ENCODE data around the gene SORCS2. TPM values are rescaled to one million over a fixed set of nuclear protein-coding genes. Genes with fewer than 3 reads are reported as not detected.

Gene SORCS2
- total and polyA plus RNA-seq, 2 of the 4 experiments (the other 2 are of a cell fraction) = 0.36 to 0.62 TPM

GRCh38 chr4:7418131-7418943 is 226.0 kb downstream of the SORCS2 start:
- no TSS peak for BruUV-seq (replicated peaks)
- no peak overlapping the region for H2BK15ac ChIP-seq (ENCODE audit: low read depth, low read length)
- TF ChIP-seq MAZ (IDR thresholded peaks at IDR 0.05; ENCODE audit: borderline replicate concordance, low read depth, low read length) (no peak), SMC3 (IDR thresholded peaks at IDR 0.05; ENCODE audit: low read depth, low read length) (no peak), MXI1 (IDR thresholded peaks at IDR 0.05; ENCODE audit: borderline replicate concordance, low read depth, low read length) (no peak), MAFK (IDR thresholded peaks at IDR 0.05; ENCODE audit: low read depth, low read length) (no peak), RCOR1 (IDR thresholded peaks at IDR 0.05; ENCODE audit: insufficient replicate concordance, low read length) (no peak), USF2 (IDR thresholded peaks at IDR 0.05; ENCODE audit: low read depth, low read length) (no peak), BHLHE40 (IDR thresholded peaks at IDR 0.05; ENCODE audit: low read depth, low read length) (no peak), FOS (IDR thresholded peaks at IDR 0.05; ENCODE audit: low read depth, low read length) (no peak), POLR2A (IDR thresholded peaks at IDR 0.05; ENCODE audit: low read depth, low read length) (no peak), RFX5 (IDR thresholded peaks at IDR 0.05; ENCODE audit: low read depth, low read length) (no peak), RAD21 (IDR thresholded peaks at IDR 0.05; ENCODE audit: low read length) (no peak), NFE2L2 (IDR thresholded peaks at IDR 0.05; ENCODE audit: low read depth, low read length) (no peak), CEBPB (IDR thresholded peaks at IDR 0.05; ENCODE audit: low read depth, low read length) (no peak)
- TF ChIP-seq, protein P1, sequence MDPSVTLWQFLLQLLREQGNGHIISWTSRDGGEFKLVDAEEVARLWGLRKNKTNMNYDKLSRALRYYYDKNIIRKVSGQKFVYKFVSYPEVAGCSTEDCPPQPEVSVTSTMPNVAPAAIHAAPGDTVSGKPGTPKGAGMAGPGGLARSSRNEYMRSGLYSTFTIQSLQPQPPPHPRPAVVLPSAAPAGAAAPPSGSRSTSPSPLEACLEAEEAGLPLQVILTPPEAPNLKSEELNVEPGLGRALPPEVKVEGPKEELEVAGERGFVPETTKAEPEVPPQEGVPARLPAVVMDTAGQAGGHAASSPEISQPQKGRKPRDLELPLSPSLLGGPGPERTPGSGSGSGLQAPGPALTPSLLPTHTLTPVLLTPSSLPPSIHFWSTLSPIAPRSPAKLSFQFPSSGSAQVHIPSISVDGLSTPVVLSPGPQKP (IDR thresholded peaks at IDR 0.05; ENCODE audit: borderline replicate concordance, low read depth, low read length) = no peak
- TF ChIP-seq, protein P2, sequence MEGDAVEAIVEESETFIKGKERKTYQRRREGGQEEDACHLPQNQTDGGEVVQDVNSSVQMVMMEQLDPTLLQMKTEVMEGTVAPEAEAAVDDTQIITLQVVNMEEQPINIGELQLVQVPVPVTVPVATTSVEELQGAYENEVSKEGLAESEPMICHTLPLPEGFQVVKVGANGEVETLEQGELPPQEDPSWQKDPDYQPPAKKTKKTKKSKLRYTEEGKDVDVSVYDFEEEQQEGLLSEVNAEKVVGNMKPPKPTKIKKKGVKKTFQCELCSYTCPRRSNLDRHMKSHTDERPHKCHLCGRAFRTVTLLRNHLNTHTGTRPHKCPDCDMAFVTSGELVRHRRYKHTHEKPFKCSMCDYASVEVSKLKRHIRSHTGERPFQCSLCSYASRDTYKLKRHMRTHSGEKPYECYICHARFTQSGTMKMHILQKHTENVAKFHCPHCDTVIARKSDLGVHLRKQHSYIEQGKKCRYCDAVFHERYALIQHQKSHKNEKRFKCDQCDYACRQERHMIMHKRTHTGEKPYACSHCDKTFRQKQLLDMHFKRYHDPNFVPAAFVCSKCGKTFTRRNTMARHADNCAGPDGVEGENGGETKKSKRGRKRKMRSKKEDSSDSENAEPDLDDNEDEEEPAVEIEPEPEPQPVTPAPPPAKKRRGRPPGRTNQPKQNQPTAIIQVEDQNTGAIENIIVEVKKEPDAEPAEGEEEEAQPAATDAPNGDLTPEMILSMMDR (conservative IDR thresholded peaks at IDR 0.05; ENCODE audit: low read depth, low read length) = no peak

More at GRCh38 chr4:7418131-7418943, 226.0 kb downstream of the SORCS2 start:
- dilution Hi-C loops (cut with HindIII; ENCODE audit: low sequenced_read_pairs, unreplicated experiment) = no loop called here
- Histone ChIP-seq H4K20me1 (ENCODE audit: insufficient read depth, low read length) (no peaks in the 10 kb centered on the region), H2BK20ac (ENCODE audit: low read depth, low read length) (no peak overlapping the region), H3K27ac (ENCODE audit: insufficient read depth, low read length) (no peak overlapping the region), H3K9ac (ENCODE audit: low read depth, low read length) (no peak overlapping the region), H3K4me2 (ENCODE audit: low read depth, low read length) (no peak overlapping the region), H2AFZ (replicated peaks; ENCODE audit: low read length, poor library complexity) (no peak overlapping the region), H2AK5ac (ENCODE audit: low read depth, low read length) (no peak overlapping the region), H4K5ac (ENCODE audit: low read depth, low read length) (no peak overlapping the region), H3K79me1 (ENCODE audit: low read depth in 1 of 2, low read length in 2 of 2) (no peaks in the 10 kb centered on the region), H4K91ac (ENCODE audit: insufficient read depth, low read depth, low read length) (no peak overlapping the region), H3K56ac (ENCODE audit: extremely low read depth, insufficient read depth, low read length) (no peak overlapping the region), H3K36me3 (ENCODE audit: control insufficient read depth, insufficient read depth, low read length) (no peaks in the 10 kb centered on the region), H4K8ac (ENCODE audit: low read depth in 2 of 2, low read length in 2 of 2) (no peak overlapping the region), H2BK5ac (ENCODE audit: low read depth, low read length, poor library complexity, severe bottlenecking) (no peak overlapping the region), H3K27me3 (ENCODE audit: control insufficient read depth, insufficient read depth, low read length) (peaks cover 15% of the 10 kb centered on the region), H3K23ac (ENCODE audit: low read depth, low read length) (no peak overlapping the region), H3K4ac (ENCODE audit: low read depth, low read length) (no peak overlapping the region), H3K4me3 (ENCODE audit: insufficient read depth, low read depth, low read length) (no peak overlapping the region), H2AK9ac (replicated peaks; ENCODE audit: low read depth, low read length, poor library complexity) (no peak overlapping the region), H3K4me1 (ENCODE audit: control insufficient read depth, insufficient read depth, low read length) (no peaks in the 10 kb centered on the region), H3K18ac (ENCODE audit: low read depth, low read length) (no peak overlapping the region), H3K9me1 (ENCODE audit: insufficient read depth, low read length) (no peaks in the 10 kb centered on the region), H2BK120ac (ENCODE audit: low read depth, low read length) (no peak overlapping the region), H3K9me3 (ENCODE audit: control insufficient read depth, insufficient read depth, low read length) (no peaks in the 10 kb centered on the region), H3K14ac (replicated peaks; ENCODE audit: low read depth, low read length) (no peak overlapping the region)
- intact Hi-C loops (cut with micrococcal nuclease) = no loop called here
- in situ Hi-C loops (cut with MboI; ENCODE audit: low sequenced_read_pairs) = no loop called here
- no peak for DNase-seq
- POLR2A ChIA-PET (ENCODE audit: unreplicated experiment) = no interaction called here
- CTCF ChIA-PET = interaction anchor here (0.5 kb wide), 1 partner anchor 44 kb away, joined by 3 read pairs; no protein-coding TSS in a partner anchor
- WGBS, 2 experiments (ENCODE audit: extremely low coverage in 2 of 2, insufficient read length in 1 of 2) = 88% methylated on average over 6 of the region's 15 CpGs; no CpG with 5 or more reads in 1 of the 2 experiments
- no peak for ATAC-seq (ENCODE audit: low read depth)
